GM12892 (cell line): ENCODE results near the gene MAML1.
A peak's percentile ranks its signal among the peaks of the same experiment; 100 is the strongest.

Experiments used
- DNase-seq: peaks from one replicate; pipeline ENCODE4 v3.0.0; 2011; ENCODE audit not compliant: insufficient read length
- FAIRE-seq: peaks from 2 replicates; lab custom pipeline; 2011; peaks lifted over from hg19 to GRCh38; lab: Jason Lieb, UNC
- POLR2A ChIP-seq: IDR thresholded peaks from 2 replicates; pipeline ENCODE4 v1.6.1; 2011; ENCODE audit warnings: low read depth, low read length, control low read depth
- POLR2AphosphoS5 ChIP-seq: IDR thresholded peaks from 2 replicates; pipeline ENCODE4 v1.6.1; 2011; ENCODE audit warnings: low read depth, low read length, control low read depth
- TAF1 ChIP-seq: IDR thresholded peaks from 2 replicates; pipeline ENCODE4 v1.6.1; 2011; ENCODE audit warnings: low read depth, mild to moderate bottlenecking, control low read depth, low read length, borderline replicate concordance

The MAML1 gene

GRCh38 chr5:179806250-179807048, 73.8 kb downstream of the MAML1 start, which contains the start of gene MGAT4B:
TSS of gene MGAT4B (minus strand) at chr5:179806866. CDS start at chr5:179806583, 283 bp downstream.
- FAIRE-seq (no peak), DNase-seq (peak; percentile 91)
- TF ChIP-seq POLR2AphosphoS5: no peak
- peak; percentile 67; the same call in 1 of the 2 replicates for TF ChIP-seq POLR2A
- peak; percentile 52 for TF ChIP-seq TAF1

- FAIRE-seq (no peak), DNase-seq (no peak)
- TF ChIP-seq TAF1 (no peak), POLR2A (no peak), POLR2AphosphoS5 (no peak)
These were observed 79.7 kb downstream of the MAML1 start for GRCh38 chr5:179812135-179812825.

GRCh38 chr5:179812997-179813607, 80.5 kb downstream of the MAML1 start:
- FAIRE-seq (no peak), DNase-seq (no peak)
- TF ChIP-seq POLR2AphosphoS5 (no peak), POLR2A (no peak), TAF1 (no peak)

GRCh38 chr5:179814090-179814489, 81.5 kb downstream of the MAML1 start:
- FAIRE-seq (no peak), DNase-seq (no peak)
- no peak for TF ChIP-seq POLR2A
- no peak for TF ChIP-seq TAF1
- TF ChIP-seq POLR2AphosphoS5: no peak

GRCh38 chr5:179815491-179816249, 83.0 kb downstream of the MAML1 start:
- DNase-seq: no peak
- no peak for TF ChIP-seq POLR2A
- 0 out of 2 replicates have a peak, but pooled peaks have one; percentile 15 for TF ChIP-seq POLR2AphosphoS5
- no peak for FAIRE-seq

- DNase-seq (no peak), FAIRE-seq (no peak)
- TF ChIP-seq POLR2A (no peak), POLR2AphosphoS5 (no peak), TAF1 (no peak)
These were observed 83.8 kb downstream of the MAML1 start for GRCh38 chr5:179816401-179816795.

- TF ChIP-seq POLR2AphosphoS5 (no peak), TAF1 (no peak), POLR2A (no peak)
- no peak for FAIRE-seq
These were observed 84.3 kb downstream of the MAML1 start for GRCh38 chr5:179816796-179817469.

GRCh38 chr5:179817470-179817840, 84.8 kb downstream of the MAML1 start:
- no peak for TF ChIP-seq TAF1
- TF ChIP-seq POLR2A: no peak
- TF ChIP-seq POLR2AphosphoS5: no peak
- DNase-seq: no peak
- no peak for FAIRE-seq

More at GRCh38 chr5:179816796-179817469, 84.3 kb downstream of the MAML1 start:
- DNase-seq: no peak

- TF ChIP-seq POLR2AphosphoS5: 0 out of 2 replicates have a peak, but pooled peaks have one; percentile 4
- no peak for TF ChIP-seq TAF1
- FAIRE-seq: no peak
- no peak for DNase-seq
These were observed 85.5 kb downstream of the MAML1 start for GRCh38 chr5:179817890-179818745.
